Measurements from ENCODE around the gene CLASP1.
"Not testable (repeated sequence)": the region's sequence is repeated elsewhere in the genome, so short reads cannot be mapped to it uniquely, and the experiment has no call there.

The CLASP1 gene

GRCh38 chr2:121340926-121341325 lies 308.3 kb downstream of the CLASP1 start:
- DNase-seq = no peak

- DNase-seq = no peak
Observed at GRCh38 chr2:121338281-121338680, 311.0 kb downstream of the CLASP1 start.

- no peak for DNase-seq
Observed at GRCh38 chr2:121336528-121337294, 312.6 kb downstream of the CLASP1 start.

GRCh38 chr2:121335294-121336290 lies 313.7 kb downstream of the CLASP1 start:
- no peak for DNase-seq

- DNase-seq = no peak
Observed at GRCh38 chr2:121334581-121335293, 314.5 kb downstream of the CLASP1 start.

- no peak for DNase-seq
Observed at GRCh38 chr2:121333834-121334558, 315.3 kb downstream of the CLASP1 start.

GRCh38 chr2:121333231-121333630 lies 316.0 kb downstream of the CLASP1 start:
- no peak for DNase-seq

- DNase-seq = not testable (repeated sequence)
Observed at GRCh38 chr2:121331324-121331723, 317.9 kb downstream of the CLASP1 start.

GRCh38 chr2:121330921-121331320 lies 318.3 kb downstream of the CLASP1 start:
- no peak for DNase-seq

GRCh38 chr2:121329786-121330185 lies 319.5 kb downstream of the CLASP1 start:
- no peak for DNase-seq

GRCh38 chr2:121326628-121327027 lies 322.6 kb downstream of the CLASP1 start:
- DNase-seq = no peak

- DNase-seq = no peak
Observed at GRCh38 chr2:121324601-121325000, 324.7 kb downstream of the CLASP1 start.

GRCh38 chr2:121321476-121321875 lies 327.8 kb downstream of the CLASP1 start:
- no peak for DNase-seq

GRCh38 chr2:121319941-121320340 lies 329.3 kb downstream of the CLASP1 start:
- no peak for DNase-seq

- no peak for DNase-seq
Observed at GRCh38 chr2:121316986-121317385, 332.3 kb downstream of the CLASP1 start.

- DNase-seq = not testable (repeated sequence)
Observed at GRCh38 chr2:121313701-121314100, 335.6 kb downstream of the CLASP1 start.

- DNase-seq = no peak
Observed at GRCh38 chr2:121309801-121310200, 339.5 kb downstream of the CLASP1 start.

- no peak for DNase-seq
Observed at GRCh38 chr2:121309323-121309722, 339.9 kb downstream of the CLASP1 start.

GRCh38 chr2:121307048-121307447 lies 342.2 kb downstream of the CLASP1 start:
- DNase-seq = no peak

GRCh38 chr2:121304941-121305340 lies 344.3 kb downstream of the CLASP1 start:
- DNase-seq = no peak

- no peak for DNase-seq
Observed at GRCh38 chr2:121303531-121304263, 345.6 kb downstream of the CLASP1 start.

GRCh38 chr2:121301190-121301589 lies 348.1 kb downstream of the CLASP1 start:
- DNase-seq = not testable (repeated sequence)
